Activated CD4-positive, CD25-positive, alpha-beta regulatory T cell treated with anti-CD3 and anti-CD28 coated beads, Interleukin-2, amount 50 U/mL, for 16 hours (primary cell): ENCODE data around the gene MMP10.

Source experiments
- DNase-seq: peaks from one replicate; pipeline ENCODE4 v3.0.0-alpha.2; 2020; ENCODE audit warnings: low read depth, low spot score

The MMP10 gene

DNA sequence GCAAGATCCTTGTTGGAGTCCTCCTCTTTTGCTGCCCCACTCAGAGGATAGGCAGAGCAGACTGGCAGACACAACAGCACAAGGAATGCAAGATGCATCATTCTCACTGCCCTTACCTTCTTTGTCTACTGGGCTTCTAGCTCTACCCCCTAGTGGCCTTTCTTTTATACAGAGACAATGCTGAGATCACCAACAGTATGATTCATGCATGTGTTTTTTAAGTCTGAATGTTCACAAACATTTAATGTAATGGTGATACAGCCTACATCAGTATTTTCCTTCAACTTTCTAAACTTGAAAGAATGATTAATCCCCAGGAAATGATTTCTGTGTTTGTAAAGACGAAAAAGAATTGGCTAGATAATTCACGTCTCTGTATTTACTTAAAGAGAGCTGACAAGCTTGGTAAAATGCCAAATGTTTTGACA lies at the start of gene MMP10:
Gene MMP10 (minus strand): TSS at position 138 of the 428 bp plus-strand sequence. CDS start 37 bp downstream, at position 101.
- DNase-seq, result no peak

- no peak for DNase-seq
These were observed 49.0 kb upstream of the MMP10 start for GRCh38 chr11:102829316-102830000.

DNA sequence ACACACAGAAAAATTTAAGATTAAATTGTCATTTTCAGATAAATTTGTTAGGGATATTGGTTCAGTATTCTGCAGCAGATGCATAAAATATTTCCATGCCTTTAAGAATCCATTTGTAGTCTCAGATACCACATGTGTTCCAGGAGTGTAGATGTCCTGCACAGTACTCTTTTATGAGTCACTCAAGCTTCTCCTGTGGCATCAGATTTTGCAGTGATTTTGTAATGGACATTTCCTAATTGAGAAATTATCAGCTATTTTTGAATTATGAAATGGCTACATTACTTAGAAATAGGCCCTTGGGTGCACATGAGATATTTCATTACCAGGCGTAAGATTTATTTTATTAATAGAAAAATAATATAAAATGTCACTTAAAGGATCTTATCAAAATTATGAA lies 44.1 kb upstream of the MMP10 start:
- no peak for DNase-seq

DNA sequence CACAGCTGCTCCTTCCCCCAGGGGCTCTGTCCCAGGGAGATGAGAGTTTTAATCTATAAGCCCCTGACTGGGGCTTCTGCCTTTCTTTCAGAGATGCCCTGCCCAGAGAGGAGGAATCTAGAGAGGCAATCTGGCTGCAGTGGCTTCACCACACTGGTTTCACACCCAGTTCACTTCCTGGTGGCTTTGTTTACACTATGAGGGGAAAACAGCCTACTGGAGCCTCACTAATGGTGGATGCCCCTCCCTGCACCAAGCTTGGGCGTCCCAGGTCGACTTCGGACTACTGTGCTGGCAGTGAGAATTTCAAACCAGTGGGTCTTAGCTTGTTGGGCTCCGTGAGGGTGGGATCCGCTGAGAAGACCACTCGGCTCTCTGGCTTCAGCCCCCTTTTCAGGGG lies 39.1 kb upstream of the MMP10 start:
- no peak for DNase-seq

DNA sequence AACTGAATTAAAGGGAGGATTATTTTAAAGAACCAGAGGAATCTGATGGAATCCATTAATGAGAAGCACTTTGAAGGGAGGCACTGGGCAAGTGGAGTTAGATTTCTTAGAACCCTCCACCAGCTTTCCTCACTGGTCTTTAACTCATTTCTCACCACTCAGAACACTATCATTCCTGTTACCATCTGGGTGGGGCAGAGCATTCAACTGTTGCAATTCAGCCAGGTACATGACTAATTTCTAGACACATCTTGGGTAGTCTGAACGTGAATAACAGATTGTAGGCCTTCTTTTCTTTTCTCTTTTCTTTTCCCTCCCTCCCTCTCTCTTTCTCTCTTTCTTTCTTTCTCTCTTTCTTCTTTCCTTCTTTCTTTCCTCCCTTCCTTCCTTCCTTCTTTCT lies 33.1 kb upstream of the MMP10 start:
- DNase-seq, result no peak

- no peak for DNase-seq
These were observed 31.8 kb upstream of the MMP10 start for GRCh38 chr11:102812188-102812587.

- DNase-seq, result no peak
These were observed 30.7 kb upstream of the MMP10 start for GRCh38 chr11:102810950-102811660.

DNA sequence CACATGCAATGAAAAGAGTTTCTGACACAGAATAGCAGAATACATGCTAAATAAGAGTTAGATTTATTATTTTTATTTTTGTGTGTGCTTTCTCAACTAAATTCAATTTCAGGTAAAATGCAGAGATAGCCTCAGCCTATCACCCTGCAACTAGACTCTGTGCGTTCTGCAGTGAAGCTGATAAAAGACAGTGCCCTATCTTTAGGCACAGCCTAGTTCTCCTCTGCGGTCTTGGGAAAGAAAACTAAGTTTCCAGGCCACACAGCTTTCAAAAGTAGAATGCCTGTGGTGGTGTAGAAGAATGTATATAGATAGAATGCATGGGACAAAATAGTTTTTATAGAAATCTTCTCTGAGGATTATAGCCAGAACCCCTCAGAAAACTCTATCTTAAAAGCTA lies 29.5 kb upstream of the MMP10 start:
- no peak for DNase-seq

GRCh38 chr11:102807921-102808320 lies 27.5 kb upstream of the MMP10 start:
- DNase-seq, result no peak

DNA sequence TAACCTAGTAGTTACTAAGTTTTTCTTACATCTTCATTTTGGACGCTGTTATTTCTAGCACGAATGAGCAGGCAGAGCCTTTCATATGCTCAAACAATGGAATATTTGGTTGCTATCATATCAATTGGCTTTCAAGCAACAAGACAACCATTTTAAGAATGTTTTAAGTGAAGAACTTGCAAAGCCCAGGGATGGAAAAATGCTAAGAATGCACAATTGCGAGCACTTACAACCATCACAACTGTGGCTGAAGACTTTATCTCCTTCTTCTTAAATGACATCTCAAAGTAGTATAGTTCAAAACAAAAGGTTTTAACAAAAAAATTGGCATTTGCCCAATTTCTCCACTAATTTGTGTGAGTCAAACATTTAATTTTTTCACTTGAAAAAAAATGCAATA lies 25.9 kb upstream of the MMP10 start:
- DNase-seq, result no peak

GRCh38 chr11:102802341-102802740 lies 21.9 kb upstream of the MMP10 start:
- no peak for DNase-seq

- no peak for DNase-seq
These were observed 20.3 kb upstream of the MMP10 start for GRCh38 chr11:102800767-102801166.

GRCh38 chr11:102799681-102800340 lies 19.4 kb upstream of the MMP10 start:
- DNase-seq, result no peak

DNA sequence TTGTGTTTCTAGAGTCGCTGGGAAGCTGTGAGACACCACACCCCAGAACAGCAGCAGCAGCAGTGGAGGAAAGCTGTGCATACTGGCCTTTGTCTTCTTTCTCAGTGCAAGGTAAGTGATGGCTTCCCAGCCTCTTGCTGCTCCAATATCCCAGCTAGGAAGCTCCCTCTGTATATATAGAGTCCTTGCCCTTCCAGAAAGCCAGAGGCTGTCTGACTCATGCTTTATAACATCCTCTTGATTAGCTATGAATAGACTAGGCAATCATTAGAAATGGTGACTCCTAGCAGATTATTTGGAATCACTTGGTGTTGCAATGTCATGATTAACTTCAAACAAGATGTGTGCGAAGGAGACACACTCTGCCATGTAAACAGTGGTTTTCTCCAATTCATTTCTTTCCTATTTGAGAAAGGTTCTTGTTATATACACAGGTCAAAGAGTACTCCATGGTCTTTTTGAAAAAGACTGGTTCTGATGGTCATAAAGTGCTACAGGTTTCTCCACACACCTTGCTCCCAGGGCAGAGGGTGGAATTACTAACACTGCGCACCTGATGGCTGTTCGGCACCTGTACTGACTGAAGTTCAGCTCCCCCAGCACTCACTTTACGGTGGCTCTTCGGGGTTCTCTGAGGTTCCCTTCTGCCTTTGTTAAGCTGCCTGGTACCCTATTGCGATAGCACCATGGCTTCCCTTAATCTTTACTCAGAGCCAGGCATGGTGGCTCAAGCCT lies 17.8 kb upstream of the MMP10 start, which contains the start of gene MMP1:
Gene MMP1 (minus strand): TSS at position 149 of the 735 bp plus-strand sequence. CDS start 68 bp downstream, at position 81.
- DNase-seq, result no peak

GRCh38 chr11:102794382-102794781 lies 14.0 kb upstream of the MMP10 start:
- DNase-seq, result no peak

GRCh38 chr11:102793677-102794290 lies 13.4 kb upstream of the MMP10 start:
- DNase-seq, result no peak

GRCh38 chr11:102792604-102793003 lies 12.2 kb upstream of the MMP10 start:
- DNase-seq, result no peak

DNA sequence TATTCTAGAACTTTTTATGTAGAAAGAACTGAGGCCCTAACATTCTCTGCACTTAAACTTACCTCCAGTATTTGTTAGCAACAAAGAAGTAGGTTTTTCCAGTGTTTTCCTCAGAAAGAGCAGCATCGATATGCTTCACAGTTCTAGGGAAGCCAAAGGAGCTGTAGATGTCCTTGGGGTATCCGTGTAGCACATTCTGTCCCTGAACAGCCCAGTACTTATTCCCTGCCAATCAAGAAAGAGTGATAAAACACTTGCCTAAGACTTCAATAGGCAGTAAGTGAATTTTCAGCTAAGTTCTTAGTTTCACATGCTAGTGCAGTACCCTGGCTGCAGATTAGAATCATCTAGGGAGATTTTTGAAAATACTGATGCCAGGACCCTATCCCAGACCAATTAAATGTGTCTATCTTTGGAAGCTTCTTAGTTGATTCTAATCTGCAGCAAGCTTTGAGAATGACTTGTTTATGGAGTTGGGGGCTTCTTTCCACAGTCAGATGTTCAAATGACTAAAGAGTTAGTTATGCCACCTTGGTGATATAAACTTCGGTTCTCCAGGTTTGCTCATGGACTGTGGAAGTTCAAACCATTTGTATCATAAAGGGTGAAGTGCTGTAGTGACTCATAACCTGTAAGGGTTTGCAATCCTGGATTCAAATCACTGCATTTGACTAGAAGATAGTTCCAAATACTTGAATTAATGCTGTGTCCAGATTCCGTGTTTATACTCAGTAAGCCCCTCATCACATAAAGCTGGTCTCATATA lies 11.0 kb upstream of the MMP10 start:
- no peak for DNase-seq

DNA sequence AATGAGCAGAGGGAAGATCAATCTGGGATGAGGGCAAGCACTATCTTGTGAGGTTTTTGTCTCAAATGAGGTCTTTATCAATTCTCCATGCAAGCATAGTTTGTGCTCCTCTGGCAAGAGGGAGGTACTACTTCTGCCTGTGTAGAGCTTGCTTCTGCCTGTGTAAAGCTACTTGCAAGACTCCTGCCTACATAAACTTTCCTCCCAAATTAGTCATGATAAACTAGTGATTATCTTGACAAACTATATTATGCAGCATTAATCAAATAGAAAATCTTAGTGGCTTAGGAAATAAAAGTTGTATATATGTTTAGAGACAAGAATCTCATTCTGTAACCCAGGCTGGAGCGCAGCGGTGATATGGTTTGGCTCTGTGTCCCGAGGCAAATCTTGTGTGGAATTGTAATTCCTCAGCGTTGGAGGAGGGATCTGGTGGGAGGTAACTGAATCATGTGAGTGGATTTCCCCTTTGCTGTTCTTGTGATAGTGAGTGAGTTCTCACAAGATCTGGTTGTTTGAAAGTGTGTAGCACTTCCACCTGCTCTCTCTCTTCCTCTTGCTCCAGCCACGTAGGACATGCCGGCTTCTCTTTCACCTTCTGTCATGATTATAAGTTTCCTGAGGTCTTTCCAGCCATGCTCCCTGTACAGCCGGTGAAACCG lies 8.0 kb upstream of the MMP10 start:
- DNase-seq, result no peak

DNA sequence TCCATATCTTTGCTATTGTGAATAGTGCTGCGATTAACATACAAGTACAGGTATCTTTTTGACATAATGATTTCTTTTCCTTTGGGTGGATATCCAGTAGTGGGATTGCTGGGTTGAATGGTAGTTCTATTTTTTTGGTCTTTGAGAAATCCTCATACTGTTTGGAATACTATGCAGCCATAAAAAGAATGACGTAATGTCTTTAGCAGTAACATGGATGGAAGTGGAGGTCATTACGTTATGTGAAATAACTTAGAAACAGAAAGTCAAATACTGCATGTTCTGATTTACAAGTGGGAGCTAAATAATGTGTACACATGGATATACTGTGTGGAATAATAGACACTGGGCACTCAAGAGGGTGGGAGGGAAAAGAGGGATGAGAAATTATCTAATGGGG lies 4.0 kb upstream of the MMP10 start:
- DNase-seq, result no peak
